Kasumi-1 (cell line): Measurements from ENCODE around the gene CTDSP1.
A peak's percentile ranks its signal among the peaks of the same experiment; 100 is the strongest.

Source experiments
- DNase-seq, 2 experiments: peaks; one replicate each; lab custom pipeline; 2025; lab: John Stamatoyannopoulos, UW

The CTDSP1 gene

DNA sequence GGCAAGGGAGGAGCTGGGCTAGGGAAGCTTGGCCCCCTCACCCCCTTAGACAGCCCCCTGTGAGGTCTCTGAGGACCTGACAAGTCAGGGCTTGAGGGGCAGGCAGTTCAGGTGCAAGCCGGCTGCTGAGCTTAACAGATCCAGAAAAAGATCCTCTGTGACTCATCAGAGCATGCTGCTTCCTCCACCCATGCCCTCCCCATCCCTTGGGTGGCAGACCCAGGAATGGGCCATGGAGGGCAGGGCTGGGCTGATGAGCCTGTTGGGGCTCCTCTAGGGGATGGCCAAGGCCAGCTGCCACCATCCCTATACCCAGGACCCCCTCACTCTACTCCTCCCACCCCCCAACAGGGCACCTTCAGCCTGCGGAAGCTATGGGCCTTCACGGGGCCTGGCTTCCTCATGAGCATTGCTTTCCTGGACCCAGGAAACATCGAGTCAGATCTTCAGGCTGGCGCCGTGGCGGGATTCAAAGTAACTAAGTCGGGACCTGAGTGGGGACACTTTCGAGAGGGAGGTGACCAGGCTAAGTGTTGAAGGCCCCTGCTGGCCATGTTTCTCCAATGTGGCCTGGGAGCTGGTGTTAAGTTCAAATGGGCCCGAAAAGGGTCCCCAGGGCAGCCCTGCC lies 15.7 kb upstream of the CTDSP1 start:
- no peak for DNase-seq

GRCh38 chr2:218384975-218385374 lies 14.7 kb upstream of the CTDSP1 start:
- no peak for DNase-seq

DNA sequence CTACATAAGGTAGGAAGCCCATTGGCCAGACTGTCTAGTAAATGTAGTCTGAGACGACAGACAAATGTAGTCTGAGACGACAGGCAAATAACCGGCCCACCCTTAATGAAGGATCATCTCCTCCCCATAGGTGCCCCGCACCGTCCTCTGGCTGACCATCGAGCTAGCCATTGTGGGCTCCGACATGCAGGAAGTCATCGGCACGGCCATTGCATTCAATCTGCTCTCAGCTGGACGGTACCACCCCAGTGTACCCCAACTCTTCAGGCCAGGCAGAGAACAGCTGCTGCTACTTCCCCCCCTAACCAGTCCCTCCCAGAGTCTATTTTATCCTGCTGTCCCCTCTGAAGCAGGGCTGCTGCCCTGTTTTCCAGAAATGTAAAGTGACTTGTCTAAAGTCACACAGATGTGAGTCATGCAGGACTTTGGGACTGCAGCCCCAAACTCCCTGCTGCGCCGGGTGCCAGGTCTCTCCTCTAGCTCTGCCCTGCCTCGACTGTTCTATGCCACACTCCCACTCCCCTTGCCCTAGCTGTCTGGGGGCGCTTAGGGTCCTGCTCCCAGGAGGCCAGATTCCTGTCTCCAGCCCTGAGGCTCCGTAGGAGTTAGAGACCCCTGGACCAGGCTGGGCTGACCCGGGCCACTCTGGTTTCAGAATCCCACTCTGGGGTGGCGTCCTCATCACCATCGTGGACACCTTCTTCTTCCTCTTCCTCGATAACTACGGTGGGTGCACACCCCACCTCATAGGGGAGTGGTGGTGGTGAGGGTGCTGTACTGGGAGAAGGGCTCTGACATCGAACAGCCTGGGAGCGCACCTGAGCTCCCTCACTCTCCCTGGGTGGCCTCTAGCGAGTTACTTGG lies 12.9 kb upstream of the CTDSP1 start:
- no peak for DNase-seq

- DNase-seq: no peak
Observed at GRCh38 chr2:218387369-218388194, 12.1 kb upstream of the CTDSP1 start.

DNA sequence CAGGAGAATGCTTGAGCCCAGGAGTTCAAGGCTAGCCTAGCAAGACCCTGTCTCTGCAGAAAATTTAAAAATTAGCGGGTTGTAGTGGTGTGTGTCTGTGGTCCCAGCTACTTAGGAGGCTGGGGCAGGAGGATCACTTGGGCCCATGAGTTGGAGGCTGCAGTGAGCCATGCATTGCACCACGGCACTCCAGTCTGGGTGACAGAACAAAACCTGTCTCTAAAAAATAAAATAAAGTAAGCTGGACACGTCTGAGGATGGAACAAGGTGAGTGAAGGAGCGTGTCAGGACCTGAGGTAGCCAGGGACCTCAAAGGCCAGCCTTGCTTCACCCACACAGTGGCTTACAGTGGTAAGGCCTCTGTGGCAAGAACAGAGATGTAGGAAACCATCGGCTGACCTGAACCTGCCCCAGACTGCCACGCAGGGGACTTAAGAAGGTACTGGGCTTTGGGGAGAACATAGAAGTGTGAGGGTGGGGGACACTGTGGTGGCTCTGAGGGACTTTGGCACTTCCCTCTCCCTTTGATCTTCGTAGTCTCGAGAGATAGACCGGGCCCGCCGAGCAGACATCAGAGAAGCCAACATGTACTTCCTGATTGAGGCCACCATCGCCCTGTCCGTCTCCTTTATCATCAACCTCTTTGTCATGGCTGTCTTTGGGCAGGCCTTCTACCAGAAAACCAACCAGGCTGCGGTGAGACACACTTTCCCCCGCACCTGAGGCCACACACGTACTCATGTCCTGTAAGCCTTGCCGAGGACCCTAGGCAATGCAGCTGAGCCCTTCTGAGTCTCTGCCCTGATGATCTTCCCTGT lies 10.1 kb upstream of the CTDSP1 start:
- DNase-seq: no peak

GRCh38 chr2:218391202-218391601 lies 8.5 kb upstream of the CTDSP1 start:
- no peak for DNase-seq

GRCh38 chr2:218392459-218392858 lies 7.2 kb upstream of the CTDSP1 start:
- no peak for DNase-seq

DNA sequence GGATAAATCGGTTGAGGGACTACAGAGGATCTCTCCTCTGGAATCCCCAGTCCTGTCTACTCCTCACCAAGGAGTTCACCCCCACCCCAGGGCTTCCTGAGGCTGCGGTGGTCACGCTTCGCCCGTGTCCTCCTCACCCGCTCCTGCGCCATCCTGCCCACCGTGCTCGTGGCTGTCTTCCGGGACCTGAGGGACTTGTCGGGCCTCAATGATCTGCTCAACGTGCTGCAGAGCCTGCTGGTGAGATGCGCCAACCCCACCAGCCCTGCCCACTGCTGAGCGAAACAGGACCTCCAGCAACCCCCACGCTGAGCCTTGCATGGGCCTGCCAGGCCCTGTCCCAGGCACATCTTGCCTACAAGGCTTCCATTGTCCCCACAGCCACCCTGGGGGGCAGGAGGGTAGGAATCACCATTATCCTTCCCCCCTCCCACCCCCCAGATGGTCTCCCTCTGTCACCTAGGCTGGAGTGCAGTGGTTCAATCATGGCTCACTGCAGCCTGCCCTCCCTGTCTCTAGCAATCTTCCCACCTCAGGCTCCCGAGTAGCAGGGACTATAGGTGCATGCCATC lies 6.7 kb upstream of the CTDSP1 start:
- no peak for DNase-seq

- DNase-seq: peak in 1 of 2 experiments; percentile 23
Observed at GRCh38 chr2:218393750-218394290, 5.8 kb upstream of the CTDSP1 start.

DNA sequence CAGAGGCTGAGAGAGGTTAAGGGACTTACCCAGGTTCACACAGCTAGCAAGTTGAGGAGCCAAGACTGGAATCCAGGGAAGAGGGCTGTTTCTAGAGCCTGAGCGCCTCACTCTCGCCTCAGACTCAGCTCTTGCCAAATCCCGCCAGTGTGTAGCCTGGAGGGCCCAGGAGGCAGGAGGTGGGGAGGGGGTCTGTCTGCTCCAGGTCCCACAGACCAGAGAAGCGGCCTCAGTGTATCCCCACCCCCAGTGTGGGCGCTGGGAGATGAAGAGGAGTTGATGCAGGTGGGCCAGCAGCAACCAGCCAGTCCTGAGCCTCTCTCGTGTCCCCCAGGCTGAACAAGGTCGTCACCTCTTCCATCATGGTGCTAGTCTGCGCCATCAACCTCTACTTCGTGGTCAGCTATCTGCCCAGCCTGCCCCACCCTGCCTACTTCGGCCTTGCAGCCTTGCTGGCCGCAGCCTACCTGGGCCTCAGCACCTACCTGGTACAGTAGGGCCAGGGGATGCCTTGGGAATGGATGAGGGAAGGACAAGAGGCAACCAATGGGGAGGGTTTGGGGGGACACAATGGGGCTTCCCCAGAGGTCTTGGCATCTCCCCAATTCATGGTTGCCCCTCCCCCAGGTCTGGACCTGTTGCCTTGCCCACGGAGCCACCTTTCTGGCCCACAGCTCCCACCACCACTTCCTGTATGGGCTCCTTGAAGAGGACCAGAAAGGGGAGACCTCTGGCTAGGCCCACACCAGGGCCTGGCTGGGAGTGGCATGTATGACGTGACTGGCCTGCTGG lies 5.2 kb upstream of the CTDSP1 start:
- DNase-seq: peak in 1 of 2 experiments; percentile 0

DNA sequence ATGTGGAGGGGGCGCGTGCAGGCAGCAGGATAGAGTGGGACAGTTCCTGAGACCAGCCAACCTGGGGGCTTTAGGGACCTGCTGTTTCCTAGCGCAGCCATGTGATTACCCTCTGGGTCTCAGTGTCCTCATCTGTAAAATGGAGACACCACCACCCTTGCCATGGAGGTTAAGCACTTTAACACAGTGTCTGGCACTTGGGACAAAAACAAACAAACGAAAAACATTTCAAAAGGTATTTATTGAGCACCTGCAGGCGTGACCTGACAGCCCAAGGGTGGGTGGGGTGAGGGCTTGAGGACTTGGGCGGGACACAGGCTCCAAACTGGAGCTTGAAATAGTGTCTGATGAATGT lies 4.6 kb upstream of the CTDSP1 start:
- DNase-seq: no peak

DNA sequence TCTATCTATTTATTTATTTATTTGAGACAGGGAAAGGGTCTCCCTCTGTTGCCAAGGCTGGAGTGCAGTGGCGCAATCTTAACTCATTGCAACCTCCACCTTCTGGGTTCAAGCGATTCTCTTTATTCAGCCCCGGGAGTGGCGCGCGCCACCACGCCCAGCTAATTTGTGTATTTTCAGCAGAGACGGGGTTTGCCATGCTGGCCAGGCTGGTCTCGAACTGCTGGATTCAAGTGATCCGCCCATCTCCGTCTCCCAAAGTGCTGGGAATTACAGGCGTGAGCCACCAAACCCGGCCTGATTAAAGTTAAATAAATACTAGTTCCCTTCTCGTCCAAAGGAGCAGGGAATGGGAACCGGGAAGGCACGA lies 4.2 kb upstream of the CTDSP1 start:
- no peak for DNase-seq

- DNase-seq: peak; percentile 78 to 84
Observed at GRCh38 chr2:218395826-218396687, 3.6 kb upstream of the CTDSP1 start.

DNA sequence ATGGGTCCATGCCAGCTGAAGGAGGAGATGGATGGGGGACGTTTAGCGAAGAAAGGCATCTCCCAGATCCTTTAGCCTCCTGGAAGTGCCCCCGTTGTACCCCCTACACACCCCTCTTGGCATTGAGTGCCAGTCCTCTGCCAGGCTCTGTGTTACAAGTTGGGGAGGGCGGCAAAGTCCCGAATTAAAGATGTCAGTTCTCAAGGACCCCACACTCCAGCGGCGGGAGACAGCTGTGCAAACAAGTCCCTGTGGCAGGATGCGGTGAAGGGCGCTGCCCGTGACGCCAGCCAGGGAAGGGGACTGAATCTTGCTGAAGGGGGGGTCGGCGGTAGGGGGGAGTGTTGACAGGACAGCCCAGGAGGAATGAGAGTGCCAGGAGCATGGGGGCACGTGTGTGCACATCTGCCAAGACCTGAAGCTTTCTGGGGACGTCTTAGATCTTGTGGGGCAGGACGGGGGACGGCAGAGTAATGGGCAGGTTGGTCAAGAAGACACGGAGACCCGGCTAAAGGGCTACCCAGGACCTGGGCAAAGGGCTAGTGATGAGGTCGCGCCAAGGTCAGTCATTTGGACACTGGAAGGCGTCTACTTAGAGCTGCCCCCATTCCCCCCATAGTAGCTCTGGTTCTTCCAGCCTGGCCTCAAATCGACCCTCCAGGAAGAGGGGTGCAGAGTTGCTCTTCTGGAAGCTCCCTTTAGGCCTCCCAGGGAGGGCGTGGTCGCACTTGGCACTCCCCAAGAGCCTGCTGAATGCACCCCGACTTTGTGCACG lies 2.8 kb upstream of the CTDSP1 start:
- peak; percentile 14 to 17 for DNase-seq

GRCh38 chr2:218397463-218397819 lies 2.2 kb upstream of the CTDSP1 start:
- no peak for DNase-seq

DNA sequence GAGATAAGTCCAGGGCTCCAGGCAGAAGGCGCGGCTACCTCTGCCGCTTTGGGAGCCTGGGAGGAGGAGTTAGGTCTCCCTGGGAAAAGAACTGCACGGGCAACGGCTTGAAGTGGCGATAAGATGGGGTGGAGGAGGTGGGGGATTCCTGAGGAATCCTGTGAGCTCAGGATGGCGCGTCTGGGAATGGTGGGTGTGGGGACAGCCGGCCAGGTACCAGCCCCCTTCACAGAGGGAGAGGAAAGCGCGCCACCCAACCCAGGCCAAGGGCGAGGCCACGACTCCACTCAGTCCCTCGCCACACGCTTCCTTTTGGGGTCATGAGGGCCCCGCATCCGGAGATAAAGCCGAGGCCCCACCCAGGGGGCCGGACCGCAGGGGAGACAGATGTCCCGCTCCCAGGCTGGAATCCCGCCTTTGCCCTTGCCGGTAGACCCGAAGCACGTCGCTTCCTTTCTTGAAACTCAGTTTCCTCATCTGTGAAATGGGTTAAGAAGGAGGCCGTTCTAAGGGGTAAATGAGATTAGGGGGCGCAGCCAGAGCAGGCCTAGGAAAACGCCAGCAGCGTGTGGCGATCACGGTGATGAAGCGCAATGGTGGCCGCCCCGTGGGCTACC lies 1.7 kb upstream of the CTDSP1 start:
- DNase-seq: peak; percentile 31 to 46

DNA sequence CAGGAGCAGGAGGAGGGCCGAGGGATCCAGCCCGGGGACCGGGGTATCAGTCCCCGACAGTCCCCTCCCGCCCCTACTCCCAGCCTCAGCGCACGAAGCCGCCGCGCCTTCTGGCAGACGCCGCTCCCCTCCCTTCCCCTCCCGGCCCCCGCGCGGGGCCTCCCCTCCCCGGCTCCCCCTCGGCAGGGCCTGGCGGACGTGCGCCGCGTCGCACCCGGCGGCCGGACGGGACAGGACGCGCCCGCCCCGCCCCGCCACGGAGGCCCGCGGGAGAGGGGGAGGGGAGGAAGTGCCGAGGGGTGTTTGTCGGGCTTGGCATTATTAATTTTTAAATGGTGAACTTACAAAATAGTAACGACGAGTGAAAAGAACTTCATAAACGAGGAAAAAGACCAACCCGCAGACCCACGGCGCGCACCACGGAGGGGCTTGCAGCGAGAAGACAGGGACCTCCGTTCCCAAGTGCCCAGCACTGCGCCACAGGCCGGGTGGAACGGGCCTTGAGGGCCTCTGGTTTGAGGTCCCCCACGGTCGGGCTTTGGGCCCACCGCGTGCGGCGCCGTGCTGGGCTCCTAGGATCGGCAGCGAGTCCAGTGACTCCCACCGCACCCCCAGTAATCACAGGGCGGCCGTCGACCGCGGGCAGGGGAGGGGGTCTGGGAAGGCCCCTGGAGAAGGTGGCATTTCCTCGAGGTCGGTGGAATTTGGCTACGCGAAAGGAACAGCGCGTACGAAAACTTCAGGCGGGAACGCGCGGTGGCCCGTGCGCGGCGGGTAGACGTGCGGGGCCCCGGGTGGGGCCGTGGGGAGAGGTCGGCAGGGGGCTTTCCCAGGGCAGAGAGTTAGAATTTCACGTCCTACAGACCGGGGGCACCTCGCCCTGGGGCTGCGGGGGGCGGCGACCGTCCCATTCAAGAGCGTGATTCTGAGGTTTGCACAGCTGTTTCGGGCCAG lies 954 bp upstream of the CTDSP1 start:
- peak in 1 of 2 experiments; percentile 23 for DNase-seq
